Esophagus (tissue), 2 donors: ENCODE results near the gene IGF1R. TPM values are rescaled to one million over a fixed set of nuclear protein-coding genes. Genes with fewer than 3 reads are reported as not detected.

Experiments used
- H3K27ac ChIP-seq, 2 donors: one replicate each; pipeline ENCODE4 v1.5.1; 2013; ENCODE audit warnings: low read depth in 2 of 2, mild to moderate bottlenecking in 2 of 2, inconsistent platforms in 1 of 2, low read length in 1 of 2, moderate library complexity in 1 of 2
- H3K27me3 ChIP-seq, 2 donors: one replicate each; pipeline ENCODE4 v1.6.1; 2013; ENCODE audit warnings: low read length in 2 of 2, control low read depth in 1 of 2, mild to moderate bottlenecking in 1 of 2; ENCODE audit not compliant: insufficient read depth in 2 of 2, control insufficient read depth in 1 of 2
- H3K36me3 ChIP-seq, 2 donors: one replicate each; pipeline ENCODE4 v1.6.1; 2013; ENCODE audit warnings: low read length in 1 of 2; ENCODE audit not compliant: control insufficient read depth in 2 of 2, insufficient read depth in 2 of 2
- H3K4me1 ChIP-seq, 2 donors: one replicate each; pipeline ENCODE4 v1.6.1; 2013; ENCODE audit warnings: low read length in 1 of 2; ENCODE audit not compliant: control insufficient read depth in 2 of 2, insufficient read depth in 2 of 2
- H3K4me3 ChIP-seq, 2 donors: one replicate each; pipeline ENCODE4 v1.5.1; 2013; ENCODE audit warnings: low read length in 2 of 2, mild to moderate bottlenecking in 2 of 2, low read depth in 1 of 2, moderate library complexity in 1 of 2
- H3K9me3 ChIP-seq, 2 donors: one replicate each; pipeline ENCODE4 v1.6.1; 2013; ENCODE audit warnings: mild to moderate bottlenecking in 2 of 2, low read depth in 1 of 2, low read length in 1 of 2, moderate library complexity in 1 of 2; ENCODE audit not compliant: control insufficient read depth in 2 of 2, insufficient read depth in 1 of 2
- WGBS, 2 donors: extraction: QIAGEN DNeasy Blood & Tissue Kit; methylation state at CpG; one replicate each; pipeline ENCODE4 v1.1.7; 2013; 5-methylcytosine and 5-hydroxymethylcytosine counted together
- polyA plus RNA-seq, 2 donors: library from polyadenylated mRNA; stranded (reverse); fragments of 200-250 nt; gene quantifications; one replicate each; pipeline ENCODE4 v1.2.3, GENCODE V29; 2013
- donor health status: healthy with polysubstance abuse.
- donor health status: Bipolar disorder and iron deficiency.

Gene IGF1R
- polyA plus RNA-seq, 2 donors, result 4.1 to 4.4 TPM

DNA sequence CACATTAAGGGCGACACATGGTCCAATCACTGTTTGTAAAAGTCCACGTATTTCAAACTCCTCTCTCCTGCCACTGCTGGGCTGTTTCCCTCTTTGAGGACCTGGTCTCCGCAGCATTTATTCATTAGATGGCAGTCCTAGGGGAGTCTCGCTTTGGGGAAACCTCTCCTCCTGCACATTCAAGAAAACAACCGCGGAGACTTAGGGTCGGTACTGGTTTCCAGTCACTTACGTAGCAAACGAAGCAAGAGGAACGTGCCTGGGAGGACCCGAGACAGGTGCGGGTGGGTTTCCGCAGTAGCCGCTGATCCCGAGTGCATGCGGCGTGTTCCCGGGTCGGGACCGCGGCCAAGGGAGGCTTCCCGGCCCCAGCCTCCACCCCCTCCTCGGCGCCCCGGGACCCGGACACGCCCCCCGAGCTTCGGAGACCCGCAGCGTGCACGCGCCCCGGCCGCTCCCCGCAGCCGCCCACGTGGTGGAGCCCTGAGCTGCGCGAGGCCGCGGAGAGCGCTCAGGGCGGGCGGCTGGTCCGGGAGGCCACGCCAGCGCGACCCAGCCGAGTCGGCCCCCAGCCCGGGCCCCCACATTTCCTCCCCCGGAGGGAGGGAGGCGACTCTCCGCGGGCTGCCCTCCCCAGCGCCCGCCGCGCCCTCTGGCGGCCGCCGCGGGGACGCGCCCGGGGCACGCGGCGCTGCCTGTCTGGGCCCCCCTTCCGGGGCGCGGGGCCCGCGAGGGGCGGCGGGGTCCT is 1.1 kb upstream of the IGF1R start:
- Histone ChIP-seq H3K27ac (peak overlapping the region; percentile 45 to 81), H3K27me3 (no peaks in the 10 kb centered on the region), H3K9me3 (no peaks in the 10 kb centered on the region), H3K36me3 (no peaks in the 10 kb centered on the region), H3K4me3 (peak overlapping the region; percentile 70 to 93), H3K4me1 (no peaks in the 10 kb centered on the region)
- WGBS, 2 donors, result 1% methylated on average over 37 to 77 of the region's 77 CpGs

DNA sequence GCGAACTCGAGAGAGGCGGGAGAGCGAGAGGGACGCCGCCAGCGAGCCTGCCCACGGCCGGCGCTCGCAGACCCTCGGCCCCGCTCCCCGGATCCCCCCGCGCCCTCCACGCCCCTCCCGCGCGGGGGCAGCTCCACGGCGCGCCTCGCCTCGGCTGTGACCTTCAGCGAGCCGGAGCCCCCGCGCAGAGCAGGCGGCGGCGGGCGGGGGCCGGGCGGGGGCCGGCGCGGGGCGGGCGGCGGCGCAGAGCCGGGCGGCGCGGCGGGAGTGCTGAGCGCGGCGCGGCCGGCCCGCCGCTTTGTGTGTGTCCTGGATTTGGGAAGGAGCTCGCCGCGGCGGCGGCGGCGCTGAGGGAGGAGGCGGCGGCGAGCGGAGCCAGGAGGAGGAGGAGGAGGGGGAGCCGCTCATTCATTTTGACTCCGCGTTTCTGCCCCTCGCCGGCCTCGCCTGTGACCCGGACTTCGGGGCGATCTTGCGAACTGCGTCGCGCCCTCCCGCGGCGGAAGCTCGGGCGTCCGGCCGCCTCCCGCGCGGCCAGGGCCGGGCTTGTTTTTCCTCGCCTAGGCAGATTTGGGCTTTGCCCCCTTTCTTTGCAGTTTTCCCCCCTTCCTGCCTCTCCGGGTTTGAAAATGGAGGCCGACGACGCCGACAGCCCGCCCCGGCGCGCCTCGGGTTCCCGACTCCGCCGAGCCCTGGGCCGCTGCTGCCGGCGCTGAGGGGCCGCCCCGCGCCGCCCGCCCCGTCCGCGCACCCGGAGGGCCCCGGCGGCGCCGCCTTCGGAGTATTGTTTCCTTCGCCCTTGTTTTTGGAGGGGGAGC is 524 bp downstream of the IGF1R start:
- WGBS, 2 donors, result 0 to 1% methylated on average over 68 to 121 of the region's 121 CpGs
- Histone ChIP-seq H3K4me1 (no peaks in the 10 kb centered on the region), H3K36me3 (no peaks in the 10 kb centered on the region), H3K27me3 (no peaks in the 10 kb centered on the region), H3K4me3 (peak overlapping the region; percentile 65 to 93), H3K9me3 (no peaks in the 10 kb centered on the region), H3K27ac (peak overlapping the region; percentile 96 to 98)

DNA sequence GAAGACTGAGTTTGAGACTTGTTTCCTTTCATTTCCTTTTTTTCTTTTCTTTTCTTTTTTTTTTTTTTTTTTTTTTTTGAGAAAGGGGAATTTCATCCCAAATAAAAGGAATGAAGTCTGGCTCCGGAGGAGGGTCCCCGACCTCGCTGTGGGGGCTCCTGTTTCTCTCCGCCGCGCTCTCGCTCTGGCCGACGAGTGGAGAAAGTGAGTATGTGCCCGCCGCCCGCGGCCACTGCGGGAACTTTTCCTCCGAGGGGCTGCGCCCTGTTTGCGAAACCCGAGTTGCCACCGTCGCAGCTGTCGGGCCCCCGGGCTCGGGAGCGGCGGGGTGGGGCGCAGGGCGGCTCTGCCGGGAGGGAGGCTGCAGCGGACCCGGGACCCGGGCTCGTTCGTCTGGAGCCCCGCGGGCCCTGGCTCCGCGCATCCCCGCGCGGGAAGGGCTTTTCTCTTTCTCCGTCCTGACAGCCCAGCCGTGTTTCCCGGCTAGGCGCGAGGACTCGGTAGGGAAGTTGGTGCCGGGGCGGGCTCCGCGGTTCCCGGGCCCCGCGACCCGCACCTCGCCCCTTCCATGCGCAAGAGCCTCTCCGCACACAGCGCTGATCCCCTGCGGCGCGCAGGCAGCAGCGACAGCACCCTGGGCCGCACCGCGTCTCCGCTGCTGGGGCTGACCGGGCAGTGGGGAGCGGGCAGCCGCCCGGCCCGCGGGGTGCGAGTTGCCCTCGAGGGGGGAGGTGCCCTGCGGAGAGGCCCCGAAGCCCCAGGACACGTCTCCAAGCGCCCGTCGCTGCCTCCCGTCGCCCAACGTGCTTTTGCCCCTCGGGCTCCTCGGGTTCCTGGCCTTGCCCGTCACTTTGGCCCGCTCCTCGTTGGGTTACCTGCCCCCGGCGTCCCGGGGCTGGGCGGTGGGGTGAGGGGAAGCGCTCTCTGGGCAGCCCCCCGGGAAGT is 1.4 kb downstream of the IGF1R start:
- Histone ChIP-seq H3K4me3 (peak overlapping the region; percentile 65 to 93), H3K27me3 (no peaks in the 10 kb centered on the region), H3K27ac (peak overlapping the region; percentile 96 to 98), H3K36me3 (no peaks in the 10 kb centered on the region), H3K9me3 (no peaks in the 10 kb centered on the region), H3K4me1 (no peaks in the 10 kb centered on the region)
- WGBS, 2 donors, result 1% methylated on average over 83 to 94 of the region's 94 CpGs

- 1 to 3% methylated on average over 51 of the region's 51 CpGs for WGBS, 2 donors
- Histone ChIP-seq H3K27me3 (no peaks in the 10 kb centered on the region), H3K4me1 (no peaks in the 10 kb centered on the region), H3K9me3 (no peaks in the 10 kb centered on the region), H3K36me3 (no peaks in the 10 kb centered on the region), H3K27ac (peak overlapping the region; percentile 84 to 98), H3K4me3 (peak overlapping the region; percentile 65 to 93)
These were observed 2.2 kb downstream of the IGF1R start for GRCh38 chr15:98650417-98651035.

- Histone ChIP-seq H3K4me1 (no peaks in the 10 kb centered on the region), H3K27ac (peak overlapping the region; percentile 84 to 98), H3K4me3 (peak overlapping the region; percentile 65 to 93), H3K27me3 (no peaks in the 10 kb centered on the region), H3K9me3 (no peaks in the 10 kb centered on the region), H3K36me3 (no peaks in the 10 kb centered on the region)
- WGBS, 2 donors, result 3 to 5% methylated on average over 28 of the region's 28 CpGs
These were observed 2.7 kb downstream of the IGF1R start for GRCh38 chr15:98651036-98651481.

- Histone ChIP-seq H3K9me3 (no peaks in the 10 kb centered on the region), H3K4me1 (no peaks in the 10 kb centered on the region), H3K27me3 (no peaks in the 10 kb centered on the region), H3K27ac (peak overlapping the region; percentile 71 to 98), H3K36me3 (no peaks in the 10 kb centered on the region), H3K4me3 (peak overlapping the region; percentile 65 to 93)
- 16 to 20% methylated on average over 14 of the region's 14 CpGs for WGBS, 2 donors
These were observed 3.4 kb downstream of the IGF1R start for GRCh38 chr15:98651581-98652220.

GRCh38 chr15:98653686-98654085 is 5.3 kb downstream of the IGF1R start:
- WGBS, 2 donors, result 10 to 24% methylated on average over 1 of the region's 1 CpG
- Histone ChIP-seq H3K9me3 (no peaks in the 10 kb centered on the region), H3K4me3 (no peak overlapping the region), H3K27me3 (no peaks in the 10 kb centered on the region), H3K36me3 (no peaks in the 10 kb centered on the region), H3K27ac (no peak overlapping the region), H3K4me1 (no peaks in the 10 kb centered on the region)

- Histone ChIP-seq H3K4me3 (no peak overlapping the region), H3K27ac (no peak overlapping the region), H3K9me3 (no peaks in the 10 kb centered on the region), H3K27me3 (no peaks in the 10 kb centered on the region), H3K36me3 (no peaks in the 10 kb centered on the region), H3K4me1 (no peaks in the 10 kb centered on the region)
- 51 to 67% methylated on average over 4 of the region's 4 CpGs for WGBS, 2 donors
These were observed 6.5 kb downstream of the IGF1R start for GRCh38 chr15:98654790-98655360.
